Caco-2 (cell line): ENCODE measurements around the gene GNAO1. TPM values are rescaled to one million over a fixed set of nuclear protein-coding genes. Genes with fewer than 3 reads are reported as not detected.

Experiments
- BruUV-seq: library from RNA; stranded (reverse); fragments of 400-500 nt; replicated peaks from 2 replicates; lab custom pipeline; 2021; lab: Mats Ljungman, UMichigan
- CTCF ChIA-PET: fragments of 300-600 bp; sonication (Branson Sonifier 250); formaldehyde crosslinking; loops from one replicate; lab custom pipeline; 2022; ENCODE audit warnings: antibody characterized with exemption; lab: Charles Lee
- POLR2A ChIA-PET: fragments of 300-600 bp; sonication (Branson Sonifier 250); formaldehyde crosslinking; loops from one replicate; lab custom pipeline; 2022; ENCODE audit warnings: antibody characterized with exemption; lab: Charles Lee
- DNase-seq, 2 experiments: peaks; one replicate each; pipeline versions ENCODE4 v3.0.0 to v3.0.0-alpha.2; 2020 to 2022
- H3K27me3 ChIP-seq: replicated peaks from 2 replicates; pipeline ENCODE4 v1.6.0; 2011; ENCODE audit warnings: low read length; ENCODE audit not compliant: control insufficient read depth, insufficient read depth
- H3K36me3 ChIP-seq: 2 replicates; pipeline ENCODE4 v1.5.1; 2011; ENCODE audit warnings: low read length; ENCODE audit not compliant: control insufficient read depth, insufficient read depth
- H3K4me1 ChIP-seq: fragments of 250-450 bp; sonication (Bioruptor Pico); 2 replicates; pipeline ENCODE4 v1.5.1; 2020; ENCODE audit warnings: mild to moderate bottlenecking
- H3K4me3 ChIP-seq: 2 replicates; pipeline ENCODE4 v1.5.1; 2011; ENCODE audit warnings: low read depth, mild to moderate bottlenecking, control low read depth, low read length
- H3K9me3 ChIP-seq: fragments of 250-450 bp; sonication (Bioruptor Pico); 2 replicates; pipeline ENCODE4 v1.5.1; 2020; ENCODE audit warnings: mild to moderate bottlenecking, moderate library complexity
- H3K27ac Mint-ChIP-seq: one replicate; pipeline ENCODE4 v1.8.0; 2022; ENCODE audit warnings: mixed read lengths; ENCODE audit not compliant: unreplicated experiment
- H3K27me3 Mint-ChIP-seq: one replicate; pipeline ENCODE4 v1.8.0; 2022; ENCODE audit warnings: mixed read lengths; ENCODE audit not compliant: insufficient read depth, unreplicated experiment
- H3K36me3 Mint-ChIP-seq: one replicate; pipeline ENCODE4 v1.8.0; 2022; ENCODE audit warnings: mild to moderate bottlenecking, mixed read lengths; ENCODE audit not compliant: insufficient read depth, unreplicated experiment
- H3K4me1 Mint-ChIP-seq: one replicate; pipeline ENCODE4 v1.8.0; 2022; ENCODE audit warnings: low read depth, mixed read lengths; ENCODE audit not compliant: unreplicated experiment
- H3K4me3 Mint-ChIP-seq: one replicate; pipeline ENCODE4 v1.8.0; 2022; ENCODE audit warnings: mild to moderate bottlenecking, moderate library complexity, mixed read lengths; ENCODE audit not compliant: unreplicated experiment
- H3K9me3 Mint-ChIP-seq: one replicate; pipeline ENCODE4 v1.8.0; 2022; ENCODE audit warnings: mixed read lengths; ENCODE audit not compliant: unreplicated experiment
- CTCF ChIP-seq, 2 experiments: fragments of 200-600 bp in 1 of 2; IDR thresholded peaks; 1 replicate in 1 of 2; 2 replicates in 1 of 2; pipeline versions ENCODE4 v1.5.1 to v1.8.0; 2011 to 2022; ENCODE audit warnings: antibody characterized with exemption in 1 of 2, control low read depth in 1 of 2, inconsistent platforms in 1 of 2, low read depth in 1 of 2, low read length in 1 of 2, mild to moderate bottlenecking in 1 of 2, moderate library complexity in 1 of 2; ENCODE audit not compliant: insufficient read depth in 1 of 2, severe bottlenecking in 1 of 2, unreplicated experiment in 1 of 2
- intact Hi-C: fragments of 100-400 bp; cut with micrococcal nuclease; formaldehyde crosslinking; loops from one replicate; pipeline ENCODE4 v1.10.0; 2022; ENCODE audit not compliant: unreplicated experiment
- total RNA-seq: library from RNA; stranded (reverse); gene quantifications from 2 replicates; pipeline ENCODE4 v1.2.3, GENCODE V29; 2022

GNAO1 gene
- total RNA-seq, 1 experiment from 2014 or later: 3.2 TPM

- no peaks in the 10 kb centered on the region for H3K27me3 ChIP-seq
- H3K4me3 ChIP-seq: no peak overlapping the region
- no peak for TF ChIP-seq CTCF (IDR thresholded peaks at IDR 0.05; ENCODE audit: insufficient read depth in 1 of 2, low read depth in 1 of 2, low read length in 1 of 2, severe bottlenecking in 1 of 2, unreplicated experiment in 1 of 2)
- no peaks in the 10 kb centered on the region for H3K9me3 Mint-ChIP-seq
- H3K4me1 Mint-ChIP-seq: no peaks in the 10 kb centered on the region
- peaks cover 25% of the 10 kb centered on the region for H3K36me3 Mint-ChIP-seq
- ChIA-PET POLR2A (no interaction called here), CTCF (interaction anchor here (1.1 kb wide), 1 partner anchor 9 kb away, joined by 5 read pairs; no protein-coding TSS in a partner anchor)
- intact Hi-C loops: no loop called here
- peaks cover 1% of the 10 kb centered on the region for H3K36me3 ChIP-seq
- no peak overlapping the region for H3K27ac Mint-ChIP-seq
- H3K4me3 Mint-ChIP-seq: no peak overlapping the region
- H3K9me3 ChIP-seq: no peaks in the 10 kb centered on the region
- no peaks in the 10 kb centered on the region for H3K4me1 ChIP-seq
- DNase-seq: no peak
- no TSS peak for BruUV-seq
- no peaks in the 10 kb centered on the region for H3K27me3 Mint-ChIP-seq
Measured at GRCh38 chr16:56365552-56365951, 174.3 kb downstream of the GNAO1 start.

GRCh38 chr16:56366945-56367344, 175.7 kb downstream of the GNAO1 start:
- Mint-ChIP-seq H3K27ac (no peak overlapping the region), H3K27me3 (no peaks in the 10 kb centered on the region), H3K9me3 (no peaks in the 10 kb centered on the region), H3K4me1 (no peaks in the 10 kb centered on the region), H3K36me3 (peaks cover 21% of the 10 kb centered on the region), H3K4me3 (no peak overlapping the region)
- H3K4me3 ChIP-seq: no peak overlapping the region
- no peak for TF ChIP-seq CTCF (IDR thresholded peaks at IDR 0.05; ENCODE audit: insufficient read depth in 1 of 2, low read depth in 1 of 2, low read length in 1 of 2, severe bottlenecking in 1 of 2, unreplicated experiment in 1 of 2)
- no TSS peak for BruUV-seq
- ChIA-PET POLR2A (interaction anchor here (0.6 kb wide), 1 partner anchor 122 kb away, joined by 6 read pairs; no protein-coding TSS in a partner anchor), CTCF (interaction anchor here (0.5 to 1.2 kb wide), 2 partner anchors 10 to 1182 kb away, joined by 5 to 8 read pairs; no protein-coding TSS in a partner anchor)
- H3K4me1 ChIP-seq: no peaks in the 10 kb centered on the region
- H3K27me3 ChIP-seq: no peaks in the 10 kb centered on the region
- H3K9me3 ChIP-seq: no peaks in the 10 kb centered on the region
- peaks cover 1% of the 10 kb centered on the region for H3K36me3 ChIP-seq
- intact Hi-C loops: no loop called here
- DNase-seq: no peak

GRCh38 chr16:56367764-56368163, 176.5 kb downstream of the GNAO1 start:
- no peaks in the 10 kb centered on the region for H3K9me3 ChIP-seq
- no TSS peak for BruUV-seq
- CTCF ChIA-PET: no interaction called here
- no peak overlapping the region for H3K4me3 ChIP-seq
- Mint-ChIP-seq H3K36me3 (peaks cover 15% of the 10 kb centered on the region), H3K4me1 (no peaks in the 10 kb centered on the region), H3K27ac (no peak overlapping the region), H3K9me3 (no peaks in the 10 kb centered on the region), H3K4me3 (no peak overlapping the region), H3K27me3 (no peaks in the 10 kb centered on the region)
- TF ChIP-seq CTCF (IDR thresholded peaks at IDR 0.05; ENCODE audit: insufficient read depth in 1 of 2, low read depth in 1 of 2, low read length in 1 of 2, severe bottlenecking in 1 of 2, unreplicated experiment in 1 of 2): no peak
- no peak for DNase-seq
- H3K4me1 ChIP-seq: no peaks in the 10 kb centered on the region
- no peaks in the 10 kb centered on the region for H3K27me3 ChIP-seq
- intact Hi-C loops: no loop called here
- POLR2A ChIA-PET: interaction anchor here (0.5 kb wide), 1 partner anchor 53 kb away, joined by 6 read pairs; no protein-coding TSS in a partner anchor
- H3K36me3 ChIP-seq: no peaks in the 10 kb centered on the region; the same call in none of the 2 replicates
